DOHH2 (cell line): Measurements from ENCODE around the gene CHRM5.

Experiments used
- CTCF ChIP-seq: fragments of 200-600 bp; sonication (generic); IDR thresholded peaks from one replicate; pipeline ENCODE4 v1.5.1; 2014; ENCODE audit warnings: antibody characterized with exemption, mild to moderate bottlenecking, low read depth, low read length; ENCODE audit not compliant: poor library complexity, severe bottlenecking
- EZH2phosphoT487 ChIP-seq: fragments of 200-600 bp; sonication (generic); IDR thresholded peaks from 2 replicates; pipeline ENCODE4 v1.6.1; 2017; ENCODE audit warnings: borderline replicate concordance, mild to moderate bottlenecking, antibody characterized with exemption, low read length, moderate library complexity, mixed read lengths

GRCh38 chr15:33959844-33960548 lies 8.3 kb upstream of the CHRM5 start:
- TF ChIP-seq CTCF: no peak
- TF ChIP-seq EZH2phosphoT487: no peak
